WTC11 (cell line): ENCODE data around the gene CYP2A6. TPM values are rescaled to one million over a fixed set of nuclear protein-coding genes. Genes with fewer than 3 reads are reported as not detected.

Experiments
- ATAC-seq: fragments of 200-7000 bp; cut with Tn5 transposase; 2 replicates; pipeline ENCODE4 v1.10.0; 2021; ENCODE audit warnings: mild to moderate bottlenecking, moderate library complexity
- CTCF ChIA-PET: fragments of 300-600 bp; sonication (Branson Sonifier 250); formaldehyde crosslinking; loops from one replicate; lab custom pipeline; 2021; ENCODE audit warnings: antibody characterized with exemption; lab: Charles Lee
- POLR2A ChIA-PET: fragments of 350-600 bp; sonication (Branson Sonifier 250); formaldehyde crosslinking; loops from one replicate; lab custom pipeline; 2021; ENCODE audit warnings: antibody characterized with exemption; lab: Charles Lee
- DNase-seq: peaks from one replicate; pipeline ENCODE4 v3.0.0; 2021; ENCODE audit warnings: low spot score
- H3K27ac Mint-ChIP-seq: 2 replicates; pipeline ENCODE4 v1.8.0; 2021; ENCODE audit warnings: mixed read lengths
- H3K27me3 Mint-ChIP-seq: 2 replicates; pipeline ENCODE4 v1.8.0; 2021; ENCODE audit warnings: low read depth, mild to moderate bottlenecking, moderate library complexity, mixed read lengths
- H3K36me3 Mint-ChIP-seq: 2 replicates; pipeline ENCODE4 v1.8.0; 2021; ENCODE audit warnings: mixed read lengths
- H3K4me1 Mint-ChIP-seq: 2 replicates; pipeline ENCODE4 v1.8.0; 2022; ENCODE audit warnings: mixed read lengths
- H3K4me3 Mint-ChIP-seq: 2 replicates; pipeline ENCODE4 v1.8.0; 2021; ENCODE audit warnings: mild to moderate bottlenecking, moderate library complexity, mixed read lengths
- H3K9me3 Mint-ChIP-seq: 2 replicates; pipeline ENCODE4 v1.8.0; 2021; ENCODE audit warnings: mixed read lengths
- AR ChIP-seq: fragments of 250-450 bp; sonication (Bioruptor Pico); IDR thresholded peaks from 2 replicates; pipeline ENCODE4 v1.9.0; 2021; ENCODE audit warnings: mild to moderate bottlenecking
- ATF3 ChIP-seq: sonication (generic); formaldehyde crosslinking; conservative IDR thresholded peaks from 2 replicates; pipeline ENCODE4 v1.8.1; 2022; ENCODE audit warnings: mild to moderate bottlenecking, missing genetic modification reagents
- ATF6 ChIP-seq: sonication (generic); formaldehyde crosslinking; IDR thresholded peaks from 2 replicates; pipeline ENCODE4 v1.8.1; 2023; ENCODE audit warnings: mild to moderate bottlenecking, missing genetic modification reagents
- CBFB ChIP-seq: sonication (generic); formaldehyde crosslinking; IDR thresholded peaks from 2 replicates; pipeline ENCODE4 v1.8.1; 2022; ENCODE audit warnings: mild to moderate bottlenecking, low read depth, missing genetic modification reagents
- CREM ChIP-seq: sonication (generic); formaldehyde crosslinking; IDR thresholded peaks from 2 replicates; pipeline ENCODE4 v1.8.1; 2022; ENCODE audit warnings: mild to moderate bottlenecking, missing genetic modification reagents, moderate library complexity
- ETV6 ChIP-seq: sonication (generic); formaldehyde crosslinking; IDR thresholded peaks from 2 replicates; pipeline ENCODE4 v1.8.1; 2022; ENCODE audit warnings: mild to moderate bottlenecking, missing genetic modification reagents
- FOXK1 ChIP-seq: sonication (generic); formaldehyde crosslinking; IDR thresholded peaks from 2 replicates; pipeline ENCODE4 v1.8.0; 2022; ENCODE audit warnings: mild to moderate bottlenecking, moderate library complexity, missing genetic modification reagents
- JAZF1 ChIP-seq: fragments of 250-450 bp; sonication (Bioruptor Pico); IDR thresholded peaks from 2 replicates; pipeline ENCODE4 v1.9.0; 2021; ENCODE audit warnings: moderate library complexity, mild to moderate bottlenecking, inconsistent platforms
- KAT7 ChIP-seq: sonication (generic); formaldehyde crosslinking; IDR thresholded peaks from 2 replicates; pipeline ENCODE4 v1.8.1; 2023; ENCODE audit warnings: missing genetic modification reagents, mild to moderate bottlenecking, borderline replicate concordance
- NFYB ChIP-seq: sonication (generic); formaldehyde crosslinking; conservative IDR thresholded peaks from 2 replicates; pipeline ENCODE4 v1.8.0; 2022; ENCODE audit warnings: low read depth, missing genetic modification reagents
- NR2C2 ChIP-seq: sonication (generic); formaldehyde crosslinking; IDR thresholded peaks from 2 replicates; pipeline ENCODE4 v1.8.0; 2022; ENCODE audit warnings: mild to moderate bottlenecking, missing genetic modification reagents
- RELA ChIP-seq: sonication (generic); formaldehyde crosslinking; IDR thresholded peaks from 2 replicates; pipeline ENCODE4 v1.8.1; 2022; ENCODE audit warnings: missing genetic modification reagents, mild to moderate bottlenecking, borderline replicate concordance
- SP1 ChIP-seq: sonication (generic); formaldehyde crosslinking; conservative IDR thresholded peaks from 2 replicates; pipeline ENCODE4 v1.8.1; 2022; ENCODE audit warnings: missing genetic modification reagents
- USF1 ChIP-seq: sonication (generic); formaldehyde crosslinking; IDR thresholded peaks from 2 replicates; pipeline ENCODE4 v1.8.0; 2022; ENCODE audit warnings: mild to moderate bottlenecking, missing genetic modification reagents
- USF2 ChIP-seq: sonication (generic); formaldehyde crosslinking; IDR thresholded peaks from 2 replicates; pipeline ENCODE4 v1.8.1; 2023; ENCODE audit warnings: mild to moderate bottlenecking, missing genetic modification reagents, moderate library complexity
- ZMAT4 ChIP-seq: fragments of 250-450 bp; sonication (Bioruptor Pico); IDR thresholded peaks from 2 replicates; pipeline ENCODE4 v1.9.0; 2021; ENCODE audit warnings: mild to moderate bottlenecking
- ZNF281 ChIP-seq: sonication (generic); formaldehyde crosslinking; IDR thresholded peaks from 2 replicates; pipeline ENCODE4 v1.8.0; 2023; ENCODE audit warnings: mild to moderate bottlenecking, missing genetic modification reagents
- ZNF317 ChIP-seq: sonication (generic); formaldehyde crosslinking; IDR thresholded peaks from 2 replicates; pipeline ENCODE4 v1.8.1; 2023; ENCODE audit warnings: low read depth, mild to moderate bottlenecking, moderate library complexity, missing genetic modification reagents, borderline replicate concordance
- ZNF671 ChIP-seq: fragments of 250-450 bp; sonication (Bioruptor Pico); IDR thresholded peaks from 2 replicates; pipeline ENCODE4 v1.8.0; 2021; ENCODE audit warnings: mild to moderate bottlenecking
- total RNA-seq: library from RNA; stranded (reverse); gene quantifications from 3 replicates; pipeline ENCODE4 v1.2.3, GENCODE V29; 2021

CYP2A6 gene
- total RNA-seq, 1 experiment from 2014 or later: 0.28 TPM

- TF ChIP-seq SP1 (peak; percentile 87), USF1 (peak; percentile 24), CREM (CRISPR knock-in tag) (0 out of 2 replicates have a peak, but pooled peaks have one; percentile 45), FOXK1 (CRISPR knock-in tag) (0 out of 2 replicates have a peak, but pooled peaks have one; percentile 15), USF2 (peak; percentile 97), AR (CRISPR knock-in tag) (no peak), ATF6 (CRISPR knock-in tag) (no peak), KAT7 (CRISPR knock-in tag) (0 out of 2 replicates have a peak, but pooled peaks have one; percentile 20)
- no peaks in the 10 kb centered on the region for H3K27me3 Mint-ChIP-seq
- H3K9me3 Mint-ChIP-seq: no peaks in the 10 kb centered on the region
- ChIA-PET POLR2A (interaction anchor here (0.6 to 3.0 kb wide), 9 partner anchors 8 to 450 kb away, joined by 3 to 48 read pairs (median 6); partner anchors contain the start of genes ACTMAP, COQ8B, ITPKC and NUMBL), CTCF (interaction anchor here (0.6 to 3.3 kb wide), 24 partner anchors 8 to 420 kb away, joined by 3 to 76 read pairs (median 4); partner anchors contain the start of genes ACTMAP, AXL, COQ8B and ITPKC)
- H3K36me3 Mint-ChIP-seq: peaks cover 9% of the 10 kb centered on the region
- DNase-seq (peak; percentile 100), ATAC-seq (peak; percentile 84)
- H3K4me3 Mint-ChIP-seq: peak within 1 kb of the TSS; percentile 86
- peak within 1 kb of the TSS; percentile 98 for H3K27ac Mint-ChIP-seq
- peaks cover 40% of the 10 kb centered on the region for H3K4me1 Mint-ChIP-seq
These were observed 51.3 kb downstream of the CYP2A6 start, which contains the start of gene EGLN2 for GRCh38 chr19:40798683-40799557. Gene EGLN2, plus strand, starts transcription at chr19:40799191. Its CDS starts 1,382 bp downstream, at chr19:40800573.

GRCh38 chr19:40797963-40798682 is 52.1 kb downstream of the CYP2A6 start:
- Mint-ChIP-seq H3K4me1 (peaks cover 32% of the 10 kb centered on the region), H3K27me3 (no peaks in the 10 kb centered on the region), H3K36me3 (peaks cover 9% of the 10 kb centered on the region), H3K27ac (peak overlapping the region; percentile 98), H3K4me3 (peak overlapping the region; percentile 86), H3K9me3 (no peaks in the 10 kb centered on the region)
- ChIA-PET CTCF (interaction anchor here (0.7 to 3.3 kb wide), 23 partner anchors 9 to 421 kb away, joined by 3 to 76 read pairs (median 4); partner anchors contain the start of genes ACTMAP, AXL, COQ8B and ITPKC), POLR2A (interaction anchor here (0.7 to 3.0 kb wide), 7 partner anchors 9 to 108 kb away, joined by 3 to 48 read pairs (median 7); partner anchors contain the start of genes ACTMAP, COQ8B, ITPKC and NUMBL)
- DNase-seq (peak; percentile 85), ATAC-seq (peak; percentile 72)
- TF ChIP-seq USF1 (no peak; the same call in 1 of the 2 replicates), NR2C2 (0 out of 2 replicates have a peak, but pooled peaks have one; percentile 49), CREM (CRISPR knock-in tag) (no peak), ZNF671 (CRISPR knock-in tag) (no peak), FOXK1 (CRISPR knock-in tag) (no peak), JAZF1 (CRISPR knock-in tag) (no peak), ZNF317 (CRISPR knock-in tag) (no peak), ZNF281 (CRISPR knock-in tag) (0 out of 2 replicates have a peak, but pooled peaks have one; percentile 59), NFYB (CRISPR knock-in tag) (no peak), CBFB (no peak), RELA (no peak), SP1 (peak; percentile 41; the same call in 1 of the 2 replicates), ZMAT4 (no peak), ATF3 (CRISPR knock-in tag) (no peak), ETV6 (CRISPR knock-in tag) (no peak)
